Measurements from ENCODE around the gene MAL. TPM values are rescaled to one million over a fixed set of nuclear protein-coding genes. Genes with fewer than 3 reads are reported as not detected.

MAL gene
- total RNA-seq, 1 experiment from 2014 or later = 0.22 TPM

- TF ChIP-seq EMX1 (CRISPR knock-in tag; IDR thresholded peaks at IDR 0.05) (no peak), ARID4B (CRISPR knock-in tag; IDR thresholded peaks at IDR 0.05; ENCODE audit: borderline replicate concordance) (no peak), ZBTB21 (CRISPR knock-in tag; IDR thresholded peaks at IDR 0.05; ENCODE audit: borderline replicate concordance) (no peak)
- TF ChIP-seq, protein P1, sequence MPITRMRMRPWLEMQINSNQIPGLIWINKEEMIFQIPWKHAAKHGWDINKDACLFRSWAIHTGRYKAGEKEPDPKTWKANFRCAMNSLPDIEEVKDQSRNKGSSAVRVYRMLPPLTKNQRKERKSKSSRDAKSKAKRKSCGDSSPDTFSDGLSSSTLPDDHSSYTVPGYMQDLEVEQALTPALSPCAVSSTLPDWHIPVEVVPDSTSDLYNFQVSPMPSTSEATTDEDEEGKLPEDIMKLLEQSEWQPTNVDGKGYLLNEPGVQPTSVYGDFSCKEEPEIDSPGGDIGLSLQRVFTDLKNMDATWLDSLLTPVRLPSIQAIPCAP (CRISPR knock-in tag; IDR thresholded peaks at IDR 0.05) = no peak
Measured at GRCh38 chr2:95017071-95017501, 8.4 kb upstream of the MAL start (continued).

DNA sequence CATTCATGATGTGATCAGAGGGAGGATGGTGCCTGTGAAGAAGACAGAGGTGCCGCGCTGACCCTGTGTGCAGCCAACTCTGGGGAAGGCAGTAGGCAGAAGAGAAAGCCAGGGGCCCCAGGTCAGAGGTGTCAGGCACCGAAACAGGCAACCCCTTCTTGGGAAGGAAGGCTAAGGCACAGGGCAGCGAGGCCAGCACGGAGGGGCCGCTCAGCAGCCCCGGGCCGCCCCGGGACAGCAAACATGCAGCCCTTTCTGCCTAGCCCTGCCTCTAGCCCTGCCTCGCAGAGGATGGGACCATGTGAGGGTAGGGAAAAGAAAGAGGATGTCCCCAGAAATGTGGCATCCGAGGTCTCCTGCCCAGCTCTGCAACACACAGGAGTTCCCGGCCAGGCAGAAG lies 7.7 kb upstream of the MAL start:
- ChIA-PET CTCF (interaction anchor here (1.1 to 1.6 kb wide), 2 partner anchors 23 to 31 kb away, joined by 5 to 6 read pairs; no protein-coding TSS in a partner anchor), POLR2A (no interaction called here)
- no peak overlapping the region for H3K27ac Mint-ChIP-seq
- H3K27me3 Mint-ChIP-seq (ENCODE audit: low read depth) = peaks cover 10% of the 10 kb centered on the region
- ATAC-seq (no peak), DNase-seq (ENCODE audit: low spot score) (no peak)
- no peak overlapping the region for H3K4me3 Mint-ChIP-seq
- H3K36me3 Mint-ChIP-seq = no peaks in the 10 kb centered on the region
- peaks cover 29% of the 10 kb centered on the region for H3K4me1 Mint-ChIP-seq
- no peaks in the 10 kb centered on the region for H3K9me3 Mint-ChIP-seq
- TF ChIP-seq IRF2 (CRISPR knock-in tag; IDR thresholded peaks at IDR 0.05; ENCODE audit: borderline replicate concordance, low read depth) (no peak), ZNF219 (CRISPR knock-in tag; IDR thresholded peaks at IDR 0.05; ENCODE audit: borderline replicate concordance) (no peak), ZNF423 (CRISPR knock-in tag; IDR thresholded peaks at IDR 0.05) (no peak), ZNF512 (CRISPR knock-in tag; IDR thresholded peaks at IDR 0.05; ENCODE audit: borderline replicate concordance) (no peak), SMAD4 (CRISPR knock-in tag; IDR thresholded peaks at IDR 0.05) (no peak), AR (CRISPR knock-in tag; IDR thresholded peaks at IDR 0.05) (no peak), ATF3 (CRISPR knock-in tag; conservative IDR thresholded peaks at IDR 0.05) (no peak), MYBL2 (CRISPR knock-in tag; IDR thresholded peaks at IDR 0.05) (no peak), CREM (CRISPR knock-in tag; IDR thresholded peaks at IDR 0.05) (no peak), TP53 (CRISPR knock-in tag; IDR thresholded peaks at IDR 0.05) (no peak), ARID4B (CRISPR knock-in tag; IDR thresholded peaks at IDR 0.05; ENCODE audit: borderline replicate concordance) (no peak), MXD4 (CRISPR knock-in tag; IDR thresholded peaks at IDR 0.05; ENCODE audit: borderline replicate concordance) (no peak), ZNF232 (CRISPR knock-in tag; IDR thresholded peaks at IDR 0.05) (no peak), ZNF671 (CRISPR knock-in tag; IDR thresholded peaks at IDR 0.05) (no peak), TEAD4 (CRISPR knock-in tag; IDR thresholded peaks at IDR 0.05) (no peak)
- TF ChIP-seq, protein P2, sequence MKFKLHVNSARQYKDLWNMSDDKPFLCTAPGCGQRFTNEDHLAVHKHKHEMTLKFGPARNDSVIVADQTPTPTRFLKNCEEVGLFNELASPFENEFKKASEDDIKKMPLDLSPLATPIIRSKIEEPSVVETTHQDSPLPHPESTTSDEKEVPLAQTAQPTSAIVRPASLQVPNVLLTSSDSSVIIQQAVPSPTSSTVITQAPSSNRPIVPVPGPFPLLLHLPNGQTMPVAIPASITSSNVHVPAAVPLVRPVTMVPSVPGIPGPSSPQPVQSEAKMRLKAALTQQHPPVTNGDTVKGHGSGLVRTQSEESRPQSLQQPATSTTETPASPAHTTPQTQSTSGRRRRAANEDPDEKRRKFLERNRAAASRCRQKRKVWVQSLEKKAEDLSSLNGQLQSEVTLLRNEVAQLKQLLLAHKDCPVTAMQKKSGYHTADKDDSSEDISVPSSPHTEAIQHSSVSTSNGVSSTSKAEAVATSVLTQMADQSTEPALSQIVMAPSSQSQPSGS (CRISPR knock-in tag; IDR thresholded peaks at IDR 0.05; ENCODE audit: borderline replicate concordance, low read depth) = no peak
- TF ChIP-seq, protein P1 (CRISPR knock-in tag; IDR thresholded peaks at IDR 0.05) = no peak
